NCI-H345 treated with DMSO at 0.1 percent for 48 hours (cell line): Measurements from ENCODE around the gene EFCAB8.

ENCODE experiments used
- DNase-seq: peaks from one replicate; lab custom pipeline; 2025; ENCODE audit not compliant: unreplicated experiment; lab: John Stamatoyannopoulos, UW

The EFCAB8 gene

DNA sequence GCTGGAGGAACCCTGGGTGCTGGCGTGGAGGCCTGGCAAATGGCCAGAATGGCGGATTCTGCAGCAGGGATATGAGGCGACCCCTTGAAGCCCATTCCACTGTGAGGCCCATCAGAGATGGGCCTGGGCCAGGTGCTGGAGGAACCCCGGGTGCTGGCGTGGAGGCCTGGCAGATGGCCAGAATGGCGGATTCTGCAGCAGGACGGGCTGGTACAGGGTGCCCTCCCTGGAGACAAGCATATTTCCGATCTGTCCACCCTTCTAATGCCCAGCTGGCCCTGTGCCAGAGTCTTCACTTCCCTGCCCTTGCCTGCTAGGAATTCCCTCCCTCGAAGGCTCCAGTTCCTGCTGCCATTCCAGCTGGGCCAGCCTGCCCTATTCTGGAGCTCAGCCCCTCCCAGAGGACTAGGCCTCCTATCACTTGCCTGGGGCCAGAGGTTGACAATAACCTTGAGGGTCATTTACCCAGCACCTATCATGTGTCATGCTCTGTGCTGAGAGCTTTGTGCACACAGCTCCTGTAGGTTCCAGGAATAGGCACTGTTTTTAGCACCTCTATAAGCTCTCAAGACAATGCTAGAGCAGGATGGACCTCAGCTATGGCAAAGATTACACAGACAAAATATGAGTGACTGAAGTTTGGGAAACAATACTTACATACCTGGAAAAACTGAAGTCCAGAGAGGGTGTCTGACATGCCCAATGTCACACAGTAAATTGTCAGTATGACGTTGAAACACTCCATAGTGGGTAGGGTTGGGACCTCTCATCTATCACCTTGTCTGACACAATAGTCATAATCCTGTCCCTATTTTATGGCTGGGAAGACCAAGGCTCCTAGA is 124.1 kb downstream of the EFCAB8 start:
- no peak for DNase-seq

DNA sequence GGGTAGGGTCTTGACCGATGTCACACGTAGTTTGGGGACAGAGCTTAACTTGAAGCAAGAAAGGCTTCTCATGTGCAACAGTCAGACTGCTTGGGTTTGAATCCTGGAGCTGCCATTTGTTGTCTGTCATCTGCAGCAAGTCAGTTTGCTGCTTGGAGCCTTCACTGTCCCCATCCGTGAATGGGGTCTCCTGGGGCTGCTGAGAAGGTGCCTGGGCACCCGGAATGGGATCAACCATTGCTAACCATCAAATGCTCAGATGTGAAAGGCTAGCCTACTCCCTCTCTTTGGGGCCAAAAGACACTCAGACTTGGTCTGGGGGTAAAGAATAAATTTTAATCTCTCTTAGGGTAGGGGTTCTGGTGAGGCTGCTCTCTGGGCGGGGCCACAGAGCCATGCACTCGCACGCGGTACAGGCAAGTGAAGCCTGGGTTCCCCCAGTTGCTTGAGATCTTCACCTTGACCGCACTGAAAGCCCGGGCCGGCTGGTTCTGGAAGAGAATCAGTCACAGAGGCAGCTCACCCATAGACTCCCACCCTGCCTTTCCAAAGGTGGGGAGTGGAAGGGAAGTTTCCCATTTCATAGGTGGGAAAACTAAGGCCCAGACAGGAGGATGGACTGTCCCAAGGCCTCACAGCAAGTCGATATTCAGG is 124.9 kb downstream of the EFCAB8 start:
- no peak for DNase-seq

DNA sequence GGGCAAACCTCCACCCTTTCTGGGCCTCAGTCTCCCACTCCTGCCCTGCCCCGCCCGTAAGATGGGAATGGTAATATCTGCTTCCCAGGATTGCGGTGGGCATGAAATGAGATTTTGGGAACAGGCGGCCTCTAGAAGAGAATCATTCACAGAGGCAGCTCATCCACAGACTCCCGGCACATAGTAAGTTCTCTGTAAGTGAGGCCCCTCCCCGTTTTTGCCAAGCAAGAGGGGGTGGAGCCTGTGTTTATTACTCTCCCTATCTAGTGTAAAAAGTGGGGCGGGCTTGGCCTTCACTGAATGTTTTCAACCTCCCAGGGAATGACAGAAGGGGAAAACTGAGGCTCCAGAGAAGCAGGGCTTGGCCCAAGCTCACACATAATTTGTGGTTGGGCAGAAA is 125.5 kb downstream of the EFCAB8 start:
- DNase-seq = no peak

DNA sequence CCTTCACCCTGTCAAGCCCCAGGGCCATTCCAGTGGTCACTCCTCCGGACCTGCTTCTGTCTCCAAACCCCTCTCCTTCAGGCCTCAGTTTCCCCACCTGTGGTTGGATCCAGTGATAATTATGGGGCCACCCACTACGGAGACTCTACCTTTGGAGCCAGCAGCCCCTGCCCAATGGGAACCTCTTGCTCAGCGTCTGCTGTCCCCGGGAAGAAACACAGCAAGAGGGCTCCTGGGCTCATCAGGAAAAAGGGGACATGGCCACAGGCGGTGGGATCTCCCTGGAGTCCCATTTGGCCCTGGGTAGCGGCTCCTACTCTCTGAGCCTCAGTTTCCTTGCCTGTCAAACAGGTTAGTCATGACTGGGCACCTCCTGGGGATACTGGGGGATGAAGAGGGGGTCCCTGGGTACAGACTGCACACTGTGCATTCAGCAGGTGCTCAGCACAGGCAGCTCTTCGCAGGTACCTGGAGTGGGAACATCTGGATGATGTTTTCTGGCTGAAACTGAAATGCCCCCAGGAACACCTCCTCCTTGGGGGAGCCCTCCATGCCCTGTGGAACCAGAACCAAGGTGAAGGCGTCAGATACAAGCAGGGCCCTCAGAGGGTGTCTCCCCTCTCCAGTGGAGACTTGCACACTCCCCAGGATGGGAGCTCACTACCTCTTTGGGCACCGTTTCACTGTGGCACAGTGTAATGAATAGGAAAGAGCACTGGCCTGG is 126.1 kb downstream of the EFCAB8 start:
- no peak for DNase-seq

DNA sequence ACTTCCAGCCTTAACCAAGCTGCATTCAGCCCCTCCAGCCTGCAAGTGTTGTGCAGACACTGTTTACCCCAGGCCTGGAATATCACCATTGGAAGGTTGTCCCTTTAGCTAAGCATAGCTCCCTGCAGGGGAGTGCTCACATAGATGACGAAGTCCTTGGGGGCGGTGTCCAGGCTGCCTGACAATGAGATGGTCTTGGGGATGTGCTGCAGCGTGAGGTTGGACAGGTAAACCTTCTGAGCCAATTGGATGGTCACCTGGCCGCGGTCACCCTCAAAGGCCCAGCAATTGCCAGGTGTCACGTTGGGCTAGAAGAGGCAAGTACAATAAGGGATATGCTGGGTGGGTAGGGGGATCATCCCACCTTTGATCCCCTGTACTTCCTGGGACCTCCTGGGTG is 126.9 kb downstream of the EFCAB8 start:
- DNase-seq = no peak

DNA sequence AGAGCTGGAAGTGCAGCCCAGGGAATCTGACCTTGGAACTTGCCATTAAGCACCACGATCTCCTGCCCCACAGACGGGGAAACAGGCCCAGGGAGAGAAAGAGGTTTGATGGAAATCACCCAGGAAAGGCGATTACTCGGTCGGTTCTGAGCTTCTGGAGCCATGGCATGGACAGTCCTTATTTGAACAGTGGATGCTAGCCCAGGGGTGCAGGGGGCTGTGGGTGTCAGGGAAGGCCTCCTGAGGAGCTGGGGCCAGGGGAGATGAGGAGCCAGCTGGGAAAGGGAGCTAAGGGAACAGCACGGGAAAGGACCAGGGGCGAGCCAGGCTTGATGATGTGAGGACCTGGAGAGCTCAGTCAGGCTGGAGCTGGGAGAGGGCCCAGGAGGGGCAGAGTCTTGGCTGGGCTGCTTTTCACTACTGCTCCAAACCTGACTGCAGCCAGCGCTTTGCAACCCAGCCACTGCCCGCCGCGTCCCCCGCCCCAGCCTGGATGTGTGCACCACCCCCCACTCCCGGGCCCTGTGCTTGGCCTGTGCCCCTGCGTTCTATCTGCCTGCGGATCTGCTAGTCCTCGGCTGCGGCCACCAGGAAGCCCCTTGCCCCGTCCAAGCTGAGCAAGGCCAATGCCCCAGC is 127.7 kb downstream of the EFCAB8 start:
- DNase-seq = no peak

DNA sequence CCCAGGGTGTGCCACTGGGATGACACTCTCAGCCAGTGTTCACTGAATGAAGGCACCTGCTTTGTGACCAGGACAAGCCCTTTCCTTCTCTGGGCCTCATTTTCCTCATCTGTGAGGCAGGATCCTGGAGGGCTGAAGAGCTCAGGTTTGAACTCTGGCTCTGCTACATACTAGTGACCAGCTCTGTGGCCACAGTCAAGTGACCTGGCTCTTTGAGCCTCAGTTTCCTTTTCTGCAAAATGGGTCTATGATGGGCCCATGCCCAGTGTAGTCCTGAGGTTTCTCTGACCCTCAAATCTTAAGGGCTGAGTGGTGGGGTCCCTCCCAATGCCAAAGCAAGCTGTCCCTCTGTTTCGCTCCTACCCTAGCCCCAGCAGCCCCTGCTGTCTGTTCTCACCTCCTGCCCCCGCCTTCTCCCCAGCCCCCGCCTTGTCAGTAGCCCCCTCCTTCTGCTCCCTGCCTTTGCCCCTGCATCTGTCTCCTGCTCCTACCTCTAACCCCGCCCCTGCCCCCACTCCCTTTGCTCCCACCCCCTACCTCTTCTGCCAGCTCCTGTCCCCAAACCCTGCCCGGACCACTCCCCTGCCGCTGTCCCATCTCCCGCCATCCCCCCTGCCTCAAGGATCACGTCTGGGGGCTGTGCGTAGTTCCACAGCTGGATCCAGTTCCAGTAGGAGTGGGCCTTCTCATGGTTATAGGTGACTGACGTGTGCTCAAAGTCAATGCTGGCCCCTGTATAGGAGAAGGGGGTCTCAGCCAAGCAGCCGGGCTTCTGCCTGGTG is 128.5 kb downstream of the EFCAB8 start:
- DNase-seq = no peak

DNA sequence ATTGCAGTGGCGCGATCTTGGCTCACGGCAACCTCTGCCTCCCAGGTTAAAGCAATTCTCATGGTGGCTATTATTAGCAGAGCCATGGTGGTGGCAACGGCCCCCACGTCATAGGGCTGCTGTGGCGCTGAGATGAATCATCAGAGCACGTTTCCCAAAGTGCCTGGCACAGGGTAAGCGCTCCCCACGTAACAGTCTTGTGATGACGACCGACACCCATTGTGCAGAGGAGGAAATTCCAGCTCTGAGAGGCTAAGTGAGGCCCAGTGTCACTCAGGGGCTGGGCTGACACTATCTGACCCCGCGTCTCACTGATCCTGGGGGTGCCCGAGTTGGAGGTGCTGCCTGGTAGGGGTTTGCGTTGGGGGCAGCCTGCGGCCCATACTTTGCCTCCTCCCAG is 129.3 kb downstream of the EFCAB8 start:
- DNase-seq = no peak

DNA sequence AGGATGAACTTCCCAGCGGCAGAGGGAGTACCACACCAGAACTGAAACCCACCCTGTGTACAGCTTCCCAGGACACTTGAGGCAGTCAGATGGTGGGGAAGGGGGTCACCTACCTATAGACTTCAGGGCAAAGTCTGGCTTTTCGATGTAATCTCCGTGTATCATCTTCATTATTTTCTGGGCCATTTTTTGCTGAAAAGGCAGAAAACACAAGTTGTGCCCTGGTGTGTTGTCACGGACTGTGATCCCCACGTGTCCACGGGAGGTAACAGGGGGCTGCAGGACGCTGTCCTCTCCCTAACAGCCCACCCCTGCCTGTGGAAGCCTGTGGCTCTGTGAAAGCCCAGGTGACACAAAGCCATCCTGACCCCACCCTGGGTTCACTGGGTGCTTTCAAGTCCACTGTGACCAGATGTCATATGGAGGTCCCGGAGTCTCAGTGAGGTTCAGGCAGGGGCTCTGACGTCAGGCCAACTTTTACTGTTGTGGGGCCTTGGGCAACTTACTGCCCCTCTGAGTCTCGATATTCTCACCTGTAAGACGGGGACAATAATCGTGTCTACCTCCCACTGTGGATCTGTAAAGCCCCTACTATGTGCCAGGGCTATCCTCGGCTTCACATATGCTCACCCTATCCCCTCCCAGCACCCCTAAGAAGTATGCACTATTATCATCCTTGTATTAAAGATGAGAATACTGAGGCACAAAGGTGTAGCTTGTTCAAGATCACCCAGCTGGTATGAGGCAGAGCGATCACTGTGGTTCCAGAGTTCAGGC is 131.0 kb downstream of the EFCAB8 start:
- DNase-seq = no peak

DNA sequence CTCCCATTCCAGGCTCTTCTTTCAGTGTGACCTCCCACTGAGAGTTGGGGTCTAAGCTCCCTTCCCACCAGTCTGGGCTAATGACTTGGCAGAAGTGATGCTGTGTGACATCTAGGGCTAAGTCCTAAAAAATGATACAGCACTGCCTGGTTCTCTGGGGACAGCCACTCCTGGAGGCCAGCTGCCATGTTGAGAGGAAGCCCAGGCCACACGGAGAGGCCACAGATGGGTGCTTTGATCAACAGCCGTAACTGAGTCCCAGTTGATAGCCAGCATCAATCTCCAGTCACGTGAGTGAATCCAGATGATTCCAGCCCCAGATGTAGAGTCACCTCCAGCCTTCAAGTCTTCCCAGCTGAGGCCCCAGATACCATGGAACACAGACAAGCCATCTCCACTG is 131.7 kb downstream of the EFCAB8 start:
- DNase-seq = no peak

DNA sequence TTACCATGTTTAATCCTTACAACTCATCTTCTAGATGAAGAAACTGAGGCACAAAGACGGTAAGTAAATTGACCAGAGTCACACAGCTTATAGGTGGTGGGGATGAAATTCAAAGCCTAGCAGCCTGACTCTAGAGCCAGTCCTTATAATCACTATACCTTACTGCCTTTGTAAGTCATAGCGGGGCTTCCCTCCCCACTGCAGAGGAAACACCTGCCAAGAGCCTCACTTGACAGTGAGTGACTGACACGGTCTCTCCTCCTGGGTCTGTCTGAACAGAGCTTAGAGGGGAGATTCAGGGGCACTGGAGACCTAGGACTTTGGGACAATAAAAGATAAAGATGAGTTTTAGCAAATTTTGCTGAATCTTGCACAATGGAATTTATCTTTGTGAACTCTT is 132.7 kb downstream of the EFCAB8 start:
- no peak for DNase-seq

DNA sequence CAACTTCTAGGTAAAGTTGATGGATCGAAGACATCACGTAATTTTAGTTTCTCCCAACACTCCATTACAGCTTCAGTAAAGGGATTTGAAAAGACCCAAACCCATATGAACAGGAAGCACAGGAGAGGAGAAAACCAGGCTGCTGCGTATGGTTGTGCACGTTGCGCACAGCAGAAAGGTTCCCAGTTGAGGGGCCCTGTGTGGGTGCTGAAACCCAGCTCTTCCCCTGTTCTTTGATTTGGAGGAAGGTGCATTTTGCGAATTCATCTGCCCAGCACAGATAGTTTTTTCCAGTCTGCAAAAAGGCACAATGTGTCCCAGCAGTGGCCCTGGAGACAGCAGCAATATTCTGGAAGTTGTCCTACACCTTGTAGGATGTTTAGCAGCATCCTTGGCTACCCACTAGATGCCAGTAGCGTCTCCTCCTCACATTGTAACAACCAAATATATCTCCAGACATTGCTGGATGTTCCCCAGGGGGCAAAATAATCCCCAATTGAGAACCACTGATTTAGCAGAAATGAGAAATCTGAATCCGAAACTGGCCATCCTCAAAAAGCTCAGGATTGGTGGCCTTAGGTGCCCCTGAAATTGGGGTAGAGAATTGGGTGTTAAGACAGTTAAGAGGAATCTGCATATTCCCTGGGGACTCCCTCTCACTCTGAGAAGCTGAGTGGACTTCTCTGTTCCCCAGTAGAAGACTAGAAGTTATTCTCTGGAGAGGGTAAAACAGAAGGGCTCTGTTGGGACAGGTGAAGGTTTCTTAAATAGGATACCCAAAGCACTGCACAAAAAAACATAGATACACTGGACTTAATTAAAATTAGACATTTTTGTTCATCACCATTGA is 133.3 kb downstream of the EFCAB8 start:
- DNase-seq = no peak

DNA sequence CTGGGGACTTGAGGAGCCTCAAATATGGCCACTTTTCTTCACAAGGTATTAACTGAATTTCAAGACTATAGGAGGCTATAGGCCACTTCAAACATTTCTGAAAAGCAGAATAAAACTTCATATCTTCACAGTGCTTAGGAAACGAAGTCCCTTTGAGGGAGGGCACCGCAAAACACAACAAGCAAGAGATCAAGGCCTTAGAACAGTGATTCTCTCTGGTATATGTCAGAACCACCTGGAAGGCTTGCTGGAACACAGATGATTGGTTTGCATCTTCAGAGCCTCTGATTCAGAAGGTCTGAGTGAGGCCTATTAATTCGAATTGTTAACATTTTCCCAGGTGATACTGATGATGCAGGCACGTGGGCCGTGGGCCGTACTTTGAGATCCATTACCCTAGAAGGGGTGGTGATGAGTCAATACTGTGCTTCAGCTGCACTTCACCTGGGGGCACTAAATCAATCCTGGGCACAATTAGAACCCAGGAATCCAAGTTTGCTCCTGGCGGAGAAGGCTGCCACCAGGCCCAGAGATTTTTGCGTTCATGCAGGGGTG is 134.8 kb downstream of the EFCAB8 start:
- DNase-seq = no peak

DNA sequence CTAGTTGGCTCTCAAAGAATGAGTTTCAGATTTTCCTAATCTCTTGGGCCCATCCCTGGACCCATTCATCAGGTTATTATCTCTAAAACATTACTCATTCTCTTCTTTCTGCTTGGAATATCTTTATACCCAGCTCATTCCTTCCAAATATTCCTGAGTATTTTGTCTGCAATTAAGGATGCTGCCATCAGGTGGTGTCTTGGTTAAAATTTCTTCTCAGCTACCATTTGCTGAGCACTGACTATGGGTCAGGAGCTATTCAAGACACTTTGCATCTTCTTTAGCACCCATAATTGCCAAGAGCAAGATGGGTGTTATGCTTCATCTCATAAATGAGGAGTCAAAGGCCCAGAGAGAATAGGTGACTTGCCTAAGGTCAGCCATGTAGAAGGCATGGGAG is 137.1 kb downstream of the EFCAB8 start:
- DNase-seq = no peak

DNA sequence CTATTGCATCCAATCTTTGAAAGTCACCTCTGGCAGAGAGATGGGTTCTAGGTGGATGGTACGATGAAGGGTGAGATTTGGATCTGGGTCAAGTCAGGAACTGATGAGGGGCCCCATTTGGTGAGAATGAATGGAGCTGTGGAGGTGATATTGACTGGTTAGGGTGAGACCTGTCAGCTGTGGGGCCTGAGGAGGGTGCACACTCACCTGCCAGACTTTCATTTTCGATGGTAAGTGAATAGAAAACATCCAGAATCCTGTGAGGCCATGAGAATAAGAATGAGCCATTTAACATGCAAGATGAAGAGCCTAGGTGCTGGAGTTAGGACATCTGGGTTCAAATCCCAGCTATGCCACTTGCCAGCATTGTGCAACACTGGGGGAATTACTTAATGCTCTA is 138.7 kb downstream of the EFCAB8 start:
- no peak for DNase-seq

DNA sequence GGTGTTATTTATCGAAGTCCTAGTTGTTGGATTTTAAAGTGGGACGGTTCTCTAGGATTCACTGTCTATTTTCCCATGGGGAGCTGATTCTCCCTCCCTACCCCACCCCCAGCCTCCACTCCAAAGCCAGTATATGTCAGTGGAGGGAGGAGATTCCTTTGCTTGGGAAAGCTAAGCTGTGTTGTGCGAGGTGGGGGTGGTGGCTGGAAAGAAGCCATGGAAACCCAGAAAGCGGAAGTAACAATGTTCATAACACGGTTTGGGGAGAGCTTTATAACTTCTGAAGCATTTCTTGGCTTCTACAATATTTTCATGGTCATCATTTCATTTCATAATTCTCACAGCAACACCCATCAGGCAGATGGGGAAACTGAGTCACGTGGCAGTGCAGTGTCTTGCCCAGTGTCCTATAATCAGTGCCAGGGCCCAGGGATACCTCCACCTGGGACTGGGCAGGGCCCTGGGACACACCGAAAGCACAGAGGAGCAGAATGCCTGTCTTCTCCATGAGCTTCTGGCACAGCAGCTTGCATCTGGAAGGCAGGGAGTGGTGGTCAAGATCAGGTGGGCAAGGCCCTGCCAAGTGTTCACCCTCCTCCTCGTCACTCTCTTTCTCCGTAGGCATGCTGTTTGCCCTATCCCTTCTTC is 141.0 kb downstream of the EFCAB8 start:
- DNase-seq = no peak

DNA sequence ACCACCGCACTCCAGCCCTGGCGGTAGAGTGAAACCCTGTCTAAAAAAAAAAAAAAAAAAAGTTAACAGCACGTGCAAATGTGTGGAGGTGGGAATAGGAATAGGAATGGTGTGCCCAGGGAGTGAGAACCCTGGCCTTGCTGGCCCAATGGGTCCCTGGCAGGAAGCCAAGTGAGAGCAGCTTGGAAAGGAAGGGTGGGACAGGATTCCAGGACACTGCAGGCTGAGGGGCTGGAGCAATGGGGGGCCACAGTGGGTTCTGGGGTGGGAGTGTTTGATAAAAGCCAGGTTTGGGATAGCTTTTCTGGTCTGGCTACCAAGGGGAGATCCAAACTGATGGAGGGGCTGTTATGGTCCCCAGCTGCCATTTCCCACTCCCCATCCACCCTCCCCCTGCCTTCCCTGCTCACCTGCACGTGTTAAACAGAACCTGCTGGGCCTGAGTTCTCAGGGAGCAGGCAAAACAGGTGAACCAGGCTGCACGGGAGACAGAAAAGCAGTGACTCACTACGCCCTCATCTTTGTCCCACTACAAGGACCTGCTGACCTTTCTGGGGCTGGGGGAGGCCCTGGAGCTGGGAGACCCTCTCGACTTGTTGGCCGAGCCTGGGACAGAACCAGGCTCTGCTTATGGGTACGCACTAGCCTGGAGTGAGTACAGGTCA is 142.2 kb downstream of the EFCAB8 start:
- no peak for DNase-seq
